Measurements from ENCODE around the gene GPR15.

Gene GPR15

GRCh38 chr3:98518816-98519215 lies 13.0 kb upstream of the GPR15 start:
- TF ChIP-seq CTCF (IDR thresholded peaks at IDR 0.05; ENCODE audit: low read depth, low read length) = no peak
- H3K4me3 ChIP-seq (replicated peaks in 1 of 2; ENCODE audit: low read depth in 2 of 2, low read length in 2 of 2) = no peak overlapping the region
- no peak for DNase-seq (ENCODE audit: low read depth in 2 of 2)

- no peak overlapping the region for H3K4me3 ChIP-seq (replicated peaks in 1 of 2; ENCODE audit: low read depth in 2 of 2, low read length in 2 of 2)
- no peak for TF ChIP-seq CTCF (IDR thresholded peaks at IDR 0.05; ENCODE audit: low read depth, low read length)
- peak in 1 of 2 donors; percentile 5 for DNase-seq (ENCODE audit: low read depth in 2 of 2)
Observed at GRCh38 chr3:98519351-98519750, 12.4 kb upstream of the GPR15 start.

GRCh38 chr3:98521897-98522543 lies 9.8 kb upstream of the GPR15 start:
- DNase-seq (ENCODE audit: low read depth in 2 of 2) = peak; percentile 54 to 76
- TF ChIP-seq CTCF (IDR thresholded peaks at IDR 0.05; ENCODE audit: low read depth, low read length) = no peak
- H3K4me3 ChIP-seq (replicated peaks in 1 of 2; ENCODE audit: low read depth in 2 of 2, low read length in 2 of 2) = peak overlapping the region; percentile 73 to 83

- peak within 1 kb of the TSS; percentile 73 to 83 for H3K4me3 ChIP-seq (replicated peaks in 1 of 2; ENCODE audit: low read depth in 2 of 2, low read length in 2 of 2)
- DNase-seq (ENCODE audit: low read depth in 2 of 2) = peak; percentile 97 to 98
- no peak for TF ChIP-seq CTCF (IDR thresholded peaks at IDR 0.05; ENCODE audit: low read depth, low read length)
Observed at GRCh38 chr3:98522544-98523281, 9.1 kb upstream of the GPR15 start, which contains the start of gene CLDND1. Gene CLDND1 (minus strand): TSS chr3:98522902. CDS start chr3:98521424, 1,478 bp downstream.

- no peak for TF ChIP-seq CTCF (IDR thresholded peaks at IDR 0.05; ENCODE audit: low read depth, low read length)
- no peak for DNase-seq (ENCODE audit: low read depth in 2 of 2)
- H3K4me3 ChIP-seq (replicated peaks in 1 of 2; ENCODE audit: low read depth in 2 of 2, low read length in 2 of 2) = no peak overlapping the region
Observed at GRCh38 chr3:98525494-98525893, 6.3 kb upstream of the GPR15 start.

GRCh38 chr3:98528474-98529346 lies 3.1 kb upstream of the GPR15 start:
- DNase-seq (ENCODE audit: low read depth in 2 of 2) = no peak
- no peak overlapping the region for H3K4me3 ChIP-seq (replicated peaks in 1 of 2; ENCODE audit: low read depth in 2 of 2, low read length in 2 of 2)
- no peak for TF ChIP-seq CTCF (IDR thresholded peaks at IDR 0.05; ENCODE audit: low read depth, low read length)
